ENCODE data around the gene MAST4.

Gene MAST4

GRCh38 chr5:66861402-66861801 is 265.2 kb downstream of the MAST4 start:
- no peak for DNase-seq (ENCODE audit: low read depth)
- TF ChIP-seq CTCF (conservative IDR thresholded peaks at IDR 0.05; ENCODE audit: low read depth, low read length), result peak; percentile 4
- H3K4me3 ChIP-seq (ENCODE audit: low read depth, low read length), result no peak overlapping the region

GRCh38 chr5:66862020-66862419 is 265.8 kb downstream of the MAST4 start:
- no peak for TF ChIP-seq CTCF (conservative IDR thresholded peaks at IDR 0.05; ENCODE audit: low read depth, low read length)
- no peak overlapping the region for H3K4me3 ChIP-seq (ENCODE audit: low read depth, low read length)
- no peak for DNase-seq (ENCODE audit: low read depth)

GRCh38 chr5:66863243-66864170 is 267.3 kb downstream of the MAST4 start:
- no peak overlapping the region for H3K4me3 ChIP-seq (ENCODE audit: low read depth, low read length)
- TF ChIP-seq CTCF (conservative IDR thresholded peaks at IDR 0.05; ENCODE audit: low read depth, low read length), result no peak
- DNase-seq (ENCODE audit: low read depth), result peak; percentile 53

DNA sequence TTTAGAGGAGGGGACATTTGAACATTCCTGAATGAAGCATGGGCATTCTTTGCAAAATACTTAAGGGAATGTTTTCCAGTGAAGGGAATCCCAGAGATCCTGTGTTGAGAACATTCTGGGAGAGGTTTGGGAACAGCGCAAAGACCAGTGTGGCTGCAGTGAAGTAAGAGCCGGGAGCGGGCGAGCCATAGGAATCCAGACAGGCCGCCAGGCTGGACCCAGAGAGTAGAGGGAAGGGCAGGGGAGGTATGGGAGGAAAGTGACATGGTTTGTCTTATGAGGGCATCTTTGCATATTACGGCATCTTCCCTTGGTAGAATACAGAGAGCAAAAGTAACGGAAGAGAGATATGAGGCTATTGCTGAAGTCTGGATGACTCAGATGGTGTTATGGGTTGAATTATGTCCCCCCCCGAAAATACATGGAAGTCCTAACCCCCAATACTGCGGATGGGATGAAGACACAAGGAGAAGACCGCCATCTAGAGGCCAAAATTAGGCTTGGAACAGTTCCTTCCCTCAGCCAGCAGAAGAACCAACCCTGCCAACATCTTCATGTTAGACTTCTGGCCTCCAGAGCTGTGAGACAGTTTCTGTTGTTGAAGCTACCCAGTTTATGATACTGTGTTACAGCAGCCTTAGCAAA is 268.2 kb downstream of the MAST4 start:
- DNase-seq (ENCODE audit: low read depth), result peak; percentile 80
- H3K4me3 ChIP-seq (ENCODE audit: low read depth, low read length), result no peak overlapping the region
- peak; percentile 84 for TF ChIP-seq CTCF (conservative IDR thresholded peaks at IDR 0.05; ENCODE audit: low read depth, low read length)

GRCh38 chr5:66867618-66868322 is 271.6 kb downstream of the MAST4 start:
- H3K4me3 ChIP-seq (ENCODE audit: low read depth, low read length), result no peak overlapping the region
- no peak for DNase-seq (ENCODE audit: low read depth)
- TF ChIP-seq CTCF (conservative IDR thresholded peaks at IDR 0.05; ENCODE audit: low read depth, low read length), result no peak

DNA sequence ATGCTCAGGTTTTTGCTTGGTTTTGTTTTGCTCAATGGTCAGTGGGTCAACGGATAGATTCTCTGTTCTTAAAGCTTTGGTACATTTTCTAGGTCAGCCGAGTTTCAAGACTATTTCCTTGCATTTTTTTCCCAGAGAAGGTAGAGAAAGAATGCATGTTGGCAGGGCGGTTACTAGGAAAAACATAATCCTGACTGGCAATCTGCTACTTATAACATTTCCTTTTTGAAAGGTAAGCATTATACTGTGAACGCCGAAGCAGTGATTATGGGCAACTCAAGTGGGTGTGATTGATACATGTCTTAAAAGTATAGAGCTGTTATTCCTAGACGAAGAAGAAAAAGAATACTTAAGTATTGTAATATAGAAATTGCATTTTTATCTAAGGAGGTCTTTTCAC is 273.2 kb downstream of the MAST4 start:
- H3K4me3 ChIP-seq (ENCODE audit: low read depth, low read length), result no peak overlapping the region
- TF ChIP-seq CTCF (conservative IDR thresholded peaks at IDR 0.05; ENCODE audit: low read depth, low read length), result no peak

More for the DNA sequence above, 273.2 kb downstream of the MAST4 start:
- no peak for DNase-seq (ENCODE audit: low read depth)

All from choroid plexus epithelial cell (primary cell).